ENCODE results near the gene UBASH3B.

- TF ChIP-seq CTCF (conservative IDR thresholded peaks at IDR 0.05; ENCODE audit: low read length) (no peak), EZH2phosphoT487 (IDR thresholded peaks at IDR 0.05; ENCODE audit: borderline replicate concordance) (no peak; the same call in 1 of the 2 replicates)
Observed at GRCh38 chr11:122843281-122844141, 188.0 kb downstream of the UBASH3B start.
